HG03354 (cell line): ENCODE results near the gene LHFPL6.

ENCODE experiments used
- ATAC-seq: cut with Tn5 transposase; IDR thresholded peaks from one replicate; pipeline ENCODE4 v1.9.1; 2021; ENCODE audit warnings: mild to moderate bottlenecking; ENCODE audit not compliant: unreplicated experiment, poor library complexity, severe bottlenecking

The LHFPL6 gene

DNA sequence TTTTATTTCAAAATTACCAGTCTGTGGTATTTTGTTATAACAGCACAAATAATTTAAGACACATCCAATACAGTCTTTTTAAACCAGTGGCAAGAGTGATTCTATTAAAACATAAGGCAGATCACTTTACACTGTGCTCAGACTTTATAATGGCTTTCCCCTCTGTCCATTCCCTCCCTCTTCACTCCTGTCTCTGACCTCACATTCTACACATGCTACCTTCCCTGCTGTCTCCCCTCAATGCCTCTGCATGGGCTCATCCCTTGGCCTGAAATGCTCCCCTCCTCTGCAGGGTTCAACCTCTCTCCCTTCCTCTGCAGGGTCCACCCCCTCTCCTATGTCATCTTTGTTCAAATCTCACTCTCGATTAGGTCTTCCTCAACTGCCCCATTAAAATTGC, 170.8 kb downstream of the LHFPL6 start:
- ATAC-seq: no peak

DNA sequence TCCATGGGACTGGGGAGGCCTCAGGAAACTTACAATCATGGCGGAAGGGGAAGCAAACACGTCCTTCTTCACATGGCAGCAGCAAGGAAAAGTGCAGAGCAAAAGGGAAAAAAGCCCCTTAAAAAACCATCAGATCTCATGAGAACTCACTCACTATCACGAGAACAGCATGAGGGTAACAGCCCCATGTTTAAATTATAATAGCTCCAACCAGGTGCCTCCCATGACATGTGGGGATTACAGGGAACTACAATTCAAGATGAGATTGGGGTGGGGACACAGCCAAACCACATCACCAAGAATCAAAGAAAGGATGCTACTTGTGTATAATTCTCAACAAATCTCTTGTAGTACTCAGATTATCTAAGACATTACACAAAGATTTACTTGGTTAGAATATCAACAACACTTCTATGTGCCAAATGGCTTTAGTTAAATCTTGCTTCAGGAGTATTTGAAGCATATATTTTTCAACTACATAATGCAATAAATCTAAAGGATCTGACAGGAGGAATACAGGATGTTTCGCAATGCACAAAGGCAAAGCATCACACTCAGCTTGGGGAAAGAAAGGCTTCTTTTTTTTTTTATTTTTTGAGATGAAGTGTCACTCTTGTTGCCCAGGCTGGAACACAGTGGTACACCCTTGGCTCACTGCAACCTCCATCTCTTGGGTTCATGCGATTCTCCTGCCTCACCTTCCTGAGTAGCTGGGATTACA, 180.0 kb downstream of the LHFPL6 start:
- no peak for ATAC-seq

DNA sequence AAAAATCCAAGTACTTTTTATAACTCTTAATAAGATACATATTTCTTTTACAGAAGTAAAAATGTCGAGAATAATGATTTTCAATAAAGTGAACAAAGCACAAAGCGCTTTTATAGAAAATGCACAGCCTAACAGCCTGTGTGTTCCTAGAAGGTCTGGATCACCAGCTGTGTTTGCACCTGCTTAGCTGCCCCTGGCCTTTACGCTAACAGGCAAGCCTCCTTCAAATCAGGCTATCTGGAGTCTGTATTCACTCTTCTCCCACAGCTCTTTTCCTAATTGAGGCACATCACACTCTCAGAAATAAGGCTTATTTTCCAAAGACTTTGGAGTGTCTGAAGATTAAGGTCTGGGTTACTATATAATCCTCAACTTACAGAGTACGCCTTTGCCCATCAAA, 183.1 kb downstream of the LHFPL6 start:
- no peak for ATAC-seq

DNA sequence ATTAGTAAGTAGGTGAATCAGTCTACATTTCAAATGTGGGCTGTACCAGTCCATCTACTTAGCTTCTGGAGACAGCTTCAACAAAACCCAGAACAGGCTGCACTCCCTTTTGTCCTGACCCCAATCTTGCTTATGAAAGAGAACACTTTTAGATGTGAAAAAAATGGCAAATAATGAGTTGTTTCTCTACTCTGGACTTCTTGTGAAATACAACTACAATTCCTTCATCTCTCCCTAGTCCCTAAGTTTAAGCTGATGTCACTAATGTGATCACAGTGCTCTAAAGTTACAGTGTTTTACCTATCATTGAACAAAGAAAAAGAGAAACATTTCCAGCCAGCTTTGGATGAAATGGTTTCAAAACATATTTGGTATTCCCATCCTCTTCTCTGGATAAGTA, 183.9 kb downstream of the LHFPL6 start:
- no peak for ATAC-seq

DNA sequence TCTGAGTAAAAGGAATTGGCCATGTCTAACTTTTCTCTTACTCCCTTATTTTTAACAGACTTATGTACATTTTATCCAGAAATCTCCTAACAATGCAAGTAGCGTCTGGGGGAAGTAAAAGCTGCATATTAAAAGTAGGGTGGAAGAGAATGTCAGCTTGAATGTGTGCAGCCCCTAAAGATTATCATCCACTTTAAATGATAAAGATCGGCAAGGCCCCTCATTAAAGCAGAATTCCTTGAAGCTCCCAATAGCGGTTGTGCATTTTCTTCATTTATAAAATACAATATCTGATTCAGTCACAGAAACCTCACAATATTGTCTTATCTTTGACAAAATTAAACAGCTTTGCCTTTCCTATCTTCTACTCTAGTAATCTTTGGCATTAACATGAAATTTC, 184.6 kb downstream of the LHFPL6 start:
- ATAC-seq: no peak

DNA sequence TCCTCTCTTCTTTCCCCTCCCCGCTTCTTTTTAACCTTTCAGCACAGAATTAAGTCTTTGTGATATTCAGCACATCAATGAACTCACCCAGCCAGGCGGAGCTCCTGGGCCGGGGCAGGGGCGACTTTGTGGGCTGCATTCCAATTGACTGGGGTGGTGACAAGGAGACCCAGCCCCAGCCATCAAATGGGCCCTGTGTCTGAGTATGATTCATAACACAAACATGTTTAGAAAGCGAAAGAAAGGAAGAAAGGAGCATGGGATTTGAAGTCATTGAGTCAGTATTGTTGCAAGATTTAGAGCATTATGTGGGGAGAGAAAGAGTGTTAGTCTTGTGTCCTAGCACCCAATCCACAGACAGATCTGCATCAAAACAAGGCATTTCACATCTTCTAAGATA, 185.3 kb downstream of the LHFPL6 start:
- no peak for ATAC-seq

- no peak for ATAC-seq
These were observed 185.9 kb downstream of the LHFPL6 start for GRCh38 chr13:39417131-39417530.

GRCh38 chr13:39415008-39415802, 187.8 kb downstream of the LHFPL6 start:
- no peak for ATAC-seq

GRCh38 chr13:39414339-39414738, 188.7 kb downstream of the LHFPL6 start:
- no peak for ATAC-seq

GRCh38 chr13:39411511-39411910, 191.5 kb downstream of the LHFPL6 start:
- no peak for ATAC-seq

DNA sequence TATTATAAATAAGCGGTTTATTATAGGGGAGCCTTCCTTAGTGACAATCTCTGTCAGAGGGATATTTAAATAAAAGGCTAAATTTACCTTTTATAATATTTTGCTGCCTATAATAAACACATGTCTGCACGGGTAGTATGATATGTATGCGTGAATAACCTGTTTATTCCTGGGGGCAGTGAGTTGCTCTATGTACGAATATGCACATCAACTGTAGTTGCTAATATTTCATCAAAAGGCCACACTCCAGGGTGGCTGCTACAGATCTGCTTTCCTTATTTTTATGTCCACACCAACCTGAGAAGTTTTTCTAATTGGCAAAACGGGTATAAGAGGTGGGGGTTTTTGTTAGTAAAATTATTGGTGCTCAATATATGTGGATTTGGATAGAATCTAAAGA, 192.0 kb downstream of the LHFPL6 start:
- ATAC-seq: no peak

GRCh38 chr13:39410096-39410901, 192.7 kb downstream of the LHFPL6 start:
- no peak for ATAC-seq

DNA sequence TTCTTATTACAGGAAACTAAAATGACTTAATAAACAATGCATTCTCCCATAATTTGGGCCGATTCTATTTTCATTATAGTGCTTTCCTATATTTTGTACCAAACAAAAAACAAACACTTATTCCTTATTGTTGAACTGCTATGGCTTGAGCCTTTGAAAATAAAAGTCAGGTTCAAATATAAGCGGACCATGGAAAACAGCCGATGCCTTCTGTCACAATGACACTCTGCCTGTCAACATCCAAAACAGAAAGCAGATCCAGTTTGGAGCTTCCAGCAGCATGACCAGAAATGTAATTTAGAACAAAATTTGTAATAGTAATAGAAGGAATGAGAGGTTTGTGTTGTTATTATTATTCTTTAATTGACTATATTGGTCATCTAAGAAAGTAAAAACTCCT, 194.5 kb downstream of the LHFPL6 start:
- no peak for ATAC-seq

DNA sequence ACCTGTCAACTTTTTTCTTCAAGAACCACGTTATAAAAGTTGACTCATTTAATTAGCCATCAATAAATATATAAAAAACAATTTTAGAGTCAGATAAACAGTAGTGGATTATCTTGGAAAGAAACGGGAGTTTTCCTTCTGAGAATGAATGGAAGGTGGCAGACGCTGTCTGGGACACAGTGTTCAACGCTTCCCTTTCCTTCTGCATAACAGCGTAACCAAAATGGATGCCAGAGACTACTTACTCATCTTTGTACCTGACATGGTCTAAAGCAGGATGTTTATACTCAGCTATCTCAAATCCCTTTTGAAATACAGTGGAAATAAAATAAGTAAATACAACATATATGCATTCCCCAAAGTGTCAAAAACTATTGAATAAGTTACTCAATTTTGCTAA, 195.2 kb downstream of the LHFPL6 start:
- ATAC-seq: no peak

DNA sequence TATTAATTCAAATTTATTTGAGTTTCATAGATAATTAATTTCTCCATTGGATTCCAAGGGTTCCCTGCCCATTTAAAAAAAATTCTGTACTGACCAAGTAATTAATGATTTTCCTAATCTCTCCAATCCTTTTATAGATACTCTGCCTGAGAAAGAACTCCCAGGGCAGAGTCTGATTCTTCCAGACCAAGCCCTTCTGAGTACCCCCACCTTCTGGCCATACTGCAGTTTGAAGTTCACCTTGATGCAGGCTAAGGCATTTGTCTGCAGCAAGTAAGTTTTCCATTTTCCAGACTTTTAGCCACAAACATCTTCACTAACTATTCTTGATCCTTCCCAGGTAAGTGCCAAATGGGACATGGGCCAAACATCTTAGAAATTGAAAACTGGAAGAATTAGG, 195.9 kb downstream of the LHFPL6 start:
- no peak for ATAC-seq

DNA sequence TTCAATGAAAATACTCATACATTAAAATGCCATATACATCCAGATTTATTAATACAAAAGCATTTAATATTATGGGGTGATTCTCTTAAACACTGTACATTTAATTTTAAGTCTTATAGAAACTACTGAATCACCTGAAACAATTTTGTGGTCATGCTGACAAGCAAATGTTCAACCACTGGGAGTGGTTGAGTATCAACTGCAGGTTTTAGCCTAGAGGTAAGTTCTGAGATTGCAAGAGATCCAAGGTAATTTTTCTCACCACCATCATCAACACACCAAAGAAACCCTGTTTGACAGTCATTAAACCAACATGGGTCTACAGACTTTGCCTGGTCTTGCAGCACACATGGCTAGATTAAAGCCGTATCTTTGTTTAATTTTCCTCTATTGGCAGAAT, 196.3 kb downstream of the LHFPL6 start:
- ATAC-seq: peak; percentile 95

- no peak for ATAC-seq
These were observed 197.3 kb downstream of the LHFPL6 start for GRCh38 chr13:39405596-39406205.

GRCh38 chr13:39405107-39405506, 197.9 kb downstream of the LHFPL6 start:
- no peak for ATAC-seq

GRCh38 chr13:39403106-39403505, 199.9 kb downstream of the LHFPL6 start:
- ATAC-seq: no peak
